HEK293 (cell line): ENCODE measurements around the gene MACROD1.

ENCODE experiments used
- CTCF ChIA-PET: fragments of 350-600 bp; formaldehyde crosslinking; extraction: SDS; loops from one replicate; lab custom pipeline; 2021; ENCODE audit warnings: antibody characterized with exemption; lab: Yijun Ruan, JAX
- POLR2A ChIA-PET: fragments of 300-600 bp; formaldehyde crosslinking; extraction: SDS; loops from one replicate; lab custom pipeline; 2020; ENCODE audit warnings: antibody characterized with exemption, inconsistent platforms; lab: Yijun Ruan, JAX
- H3K27ac ChIP-seq: fragments of 200-500 bp; sonication (Bioruptor generic); 2 replicates; pipeline ENCODE4 v1.5.1; 2014; ENCODE audit warnings: low read depth, low read length, control low read depth, inconsistent platforms; ENCODE audit errors: extremely low read depth
- H3K36me3 ChIP-seq, 2 experiments: fragments of 200-500 bp in 1 of 2; sonication (Bioruptor generic) in 1 of 2; 1 replicate in 1 of 2; 2 replicates in 1 of 2; pipeline ENCODE4 v1.5.1; 2014 to 2017; ENCODE audit warnings: inconsistent platforms in 2 of 2, low read length in 2 of 2; ENCODE audit not compliant: control insufficient read depth in 2 of 2, insufficient read depth in 1 of 2
- H3K4me1 ChIP-seq: fragments of 200-500 bp; sonication (Bioruptor generic); 2 replicates; pipeline ENCODE4 v1.5.1; 2014; ENCODE audit warnings: mild to moderate bottlenecking, low read length, inconsistent platforms; ENCODE audit not compliant: control insufficient read depth, insufficient read depth
- H3K4me3 ChIP-seq: 2 replicates; pipeline ENCODE4 v1.5.1; 2011; ENCODE audit warnings: low read depth, mild to moderate bottlenecking, control low read depth, low read length, moderate library complexity
- H3K9me3 ChIP-seq: fragments of 200-500 bp; sonication (Bioruptor generic); 2 replicates; pipeline ENCODE4 v1.5.1; 2014; ENCODE audit warnings: low read depth, low read length, inconsistent platforms; ENCODE audit not compliant: control insufficient read depth, insufficient read depth
- GLIS1 ChIP-seq: fragments of 450-650 bp; formaldehyde crosslinking; IDR thresholded peaks from 2 replicates; pipeline ENCODE4 v1.5.1; 2016; ENCODE audit warnings: missing biosample characterization, missing genetic modification characterization
- GLIS2 ChIP-seq: fragments of 450-650 bp; formaldehyde crosslinking; IDR thresholded peaks from 2 replicates; pipeline ENCODE4 v1.5.1; 2016; ENCODE audit warnings: missing biosample characterization, missing genetic modification characterization
- MEIS1 ChIP-seq: sonication (generic); formaldehyde crosslinking; IDR thresholded peaks from 2 replicates; pipeline ENCODE4 v1.8.1; 2022; ENCODE audit warnings: missing genetic modification reagents, mild to moderate bottlenecking, borderline replicate concordance
- MYNN ChIP-seq: fragments of 450-650 bp; formaldehyde crosslinking; IDR thresholded peaks from 2 replicates; pipeline ENCODE4 v1.5.1; 2016; ENCODE audit warnings: missing biosample characterization, missing genetic modification characterization, borderline replicate concordance
- SCRT2 ChIP-seq: fragments of 450-650 bp; formaldehyde crosslinking; IDR thresholded peaks from 2 replicates; pipeline ENCODE4 v1.5.1; 2016; ENCODE audit warnings: missing biosample characterization, missing genetic modification characterization
- WT1 ChIP-seq: fragments of 450-650 bp; formaldehyde crosslinking; IDR thresholded peaks from 2 replicates; pipeline ENCODE4 v1.5.1; 2016; ENCODE audit warnings: missing biosample characterization, missing genetic modification characterization
- ZBTB20 ChIP-seq: fragments of 450-650 bp; formaldehyde crosslinking; IDR thresholded peaks from 2 replicates; pipeline ENCODE4 v1.5.1; 2016; ENCODE audit warnings: missing biosample characterization, missing genetic modification characterization
- ZBTB8A ChIP-seq: fragments of 450-650 bp; formaldehyde crosslinking; IDR thresholded peaks from 2 replicates; pipeline ENCODE4 v1.5.1; 2016; ENCODE audit warnings: missing biosample characterization, missing genetic modification characterization
- ZNF121 ChIP-seq: fragments of 450-650 bp; formaldehyde crosslinking; IDR thresholded peaks from 2 replicates; pipeline ENCODE4 v1.5.1; 2016; ENCODE audit warnings: missing biosample characterization, missing genetic modification characterization
- ZNF138 ChIP-seq: fragments of 450-650 bp; formaldehyde crosslinking; IDR thresholded peaks from 2 replicates; pipeline ENCODE4 v1.5.1; 2016; ENCODE audit warnings: missing biosample characterization, missing genetic modification characterization, borderline replicate concordance
- ZNF140 ChIP-seq: fragments of 450-650 bp; formaldehyde crosslinking; IDR thresholded peaks from 2 replicates; pipeline ENCODE4 v1.5.1; 2016; ENCODE audit warnings: missing biosample characterization, missing genetic modification characterization
- ZNF146 ChIP-seq: fragments of 450-650 bp; formaldehyde crosslinking; IDR thresholded peaks from 2 replicates; pipeline ENCODE4 v1.5.1; 2016; ENCODE audit warnings: missing biosample characterization, missing genetic modification characterization
- ZNF174 ChIP-seq: fragments of 450-650 bp; formaldehyde crosslinking; IDR thresholded peaks from 2 replicates; pipeline ENCODE4 v1.5.0; 2017; ENCODE audit warnings: missing biosample characterization, mild to moderate bottlenecking, missing genetic modification characterization
- ZNF335 ChIP-seq: fragments of 450-650 bp; formaldehyde crosslinking; conservative IDR thresholded peaks from 2 replicates; pipeline ENCODE4 v1.5.1; 2016; ENCODE audit warnings: missing biosample characterization, missing genetic modification characterization
- ZNF37A ChIP-seq: fragments of 450-650 bp; IDR thresholded peaks from 2 replicates; pipeline ENCODE4 v1.5.1; 2018; ENCODE audit warnings: missing biosample characterization, missing genetic modification characterization
- ZNF623 ChIP-seq: fragments of 450-650 bp; formaldehyde crosslinking; IDR thresholded peaks from 2 replicates; pipeline ENCODE4 v1.5.1; 2016; ENCODE audit warnings: missing biosample characterization, missing genetic modification characterization
- ZNF654 ChIP-seq: fragments of 450-650 bp; formaldehyde crosslinking; IDR thresholded peaks from 2 replicates; pipeline ENCODE4 v1.5.1; 2016; ENCODE audit warnings: low read depth, missing biosample characterization, missing genetic modification characterization
- ZNF677 ChIP-seq: fragments of 450-650 bp; IDR thresholded peaks from 2 replicates; pipeline ENCODE4 v1.5.0; 2018; ENCODE audit warnings: missing biosample characterization, mild to moderate bottlenecking, missing genetic modification characterization, moderate library complexity
- ZNF747 ChIP-seq: fragments of 450-650 bp; formaldehyde crosslinking; IDR thresholded peaks from 2 replicates; pipeline ENCODE4 v1.5.1; 2016; ENCODE audit warnings: missing biosample characterization, missing genetic modification characterization
- ZSCAN30 ChIP-seq: fragments of 450-650 bp; IDR thresholded peaks from 2 replicates; pipeline ENCODE4 v1.5.1; 2018; ENCODE audit warnings: missing biosample characterization, mild to moderate bottlenecking, missing genetic modification characterization, moderate library complexity
- TF ChIP-seq, protein P1 (sequence below): fragments of 450-650 bp; formaldehyde crosslinking; IDR thresholded peaks from 2 replicates; pipeline ENCODE4 v1.5.1; 2016; ENCODE audit warnings: missing biosample characterization, missing genetic modification characterization, low read depth
- TF ChIP-seq, protein P2 (sequence below): fragments of 450-650 bp; IDR thresholded peaks from 2 replicates; pipeline ENCODE4 v1.5.1; 2018; ENCODE audit warnings: missing biosample characterization, mild to moderate bottlenecking, missing genetic modification characterization
- TF ChIP-seq, protein P3 (sequence below): fragments of 450-650 bp; formaldehyde crosslinking; IDR thresholded peaks from 2 replicates; pipeline ENCODE4 v1.5.1; 2017; ENCODE audit warnings: missing biosample characterization, missing genetic modification characterization
- TF ChIP-seq, protein P4 (sequence below): fragments of 450-650 bp; formaldehyde crosslinking; IDR thresholded peaks from 2 replicates; pipeline ENCODE4 v1.5.1; 2016; ENCODE audit warnings: missing biosample characterization, missing genetic modification characterization
- TF ChIP-seq, protein P5 (sequence below): fragments of 450-650 bp; formaldehyde crosslinking; IDR thresholded peaks from 2 replicates; pipeline ENCODE4 v1.5.0; 2017; ENCODE audit warnings: missing biosample characterization, missing genetic modification characterization, borderline replicate concordance

The MACROD1 gene

DNA sequence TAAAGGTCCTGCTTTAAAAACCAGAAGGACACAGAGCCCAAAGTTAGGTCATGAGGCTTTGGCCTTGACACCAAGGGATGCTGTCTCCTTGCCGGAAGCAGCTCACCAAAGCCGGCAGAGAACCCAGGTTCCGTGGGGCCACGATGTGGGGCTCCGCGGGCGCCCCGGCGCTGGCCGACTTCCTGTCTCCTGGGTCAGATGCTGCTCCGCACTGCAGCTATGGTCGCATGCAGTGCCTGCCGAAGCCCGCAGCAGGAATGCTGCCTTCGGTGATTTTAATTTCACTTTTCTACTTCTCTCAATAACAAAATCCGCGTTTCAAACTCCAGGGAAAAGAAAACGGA lies 180.1 kb downstream of the MACROD1 start:
- Histone ChIP-seq H3K4me3 (peak overlapping the region; percentile 95), H3K27ac (peak overlapping the region; percentile 76; the same call in 1 of the 2 replicates), H3K4me1 (0 out of 2 replicates have a peak, but pooled peaks cover 2% of the 10 kb centered on the region), H3K36me3 (peaks cover 4 to 28% of the 10 kb centered on the region in 2 experiments; a peak in 2 of 3 replicates), H3K9me3 (no peaks in the 10 kb centered on the region)
- POLR2A ChIA-PET = interaction anchor here (0.5 to 1.5 kb wide), 2 partner anchors 9 to 11 kb away, joined by 3 to 7 read pairs; partner anchors contain the start of gene COX8A
- TF ChIP-seq ZNF335 (tag by site-specific recombination) (peak; percentile 72), MEIS1 (no peak), ZNF138 (tag by site-specific recombination) (no peak), GLIS2 (peak; percentile 81), ZBTB8A (tag by site-specific recombination) (peak; percentile 37), ZBTB20 (tag by site-specific recombination) (peak; percentile 22; the same call in 1 of the 2 replicates)
- TF ChIP-seq, protein P1, sequence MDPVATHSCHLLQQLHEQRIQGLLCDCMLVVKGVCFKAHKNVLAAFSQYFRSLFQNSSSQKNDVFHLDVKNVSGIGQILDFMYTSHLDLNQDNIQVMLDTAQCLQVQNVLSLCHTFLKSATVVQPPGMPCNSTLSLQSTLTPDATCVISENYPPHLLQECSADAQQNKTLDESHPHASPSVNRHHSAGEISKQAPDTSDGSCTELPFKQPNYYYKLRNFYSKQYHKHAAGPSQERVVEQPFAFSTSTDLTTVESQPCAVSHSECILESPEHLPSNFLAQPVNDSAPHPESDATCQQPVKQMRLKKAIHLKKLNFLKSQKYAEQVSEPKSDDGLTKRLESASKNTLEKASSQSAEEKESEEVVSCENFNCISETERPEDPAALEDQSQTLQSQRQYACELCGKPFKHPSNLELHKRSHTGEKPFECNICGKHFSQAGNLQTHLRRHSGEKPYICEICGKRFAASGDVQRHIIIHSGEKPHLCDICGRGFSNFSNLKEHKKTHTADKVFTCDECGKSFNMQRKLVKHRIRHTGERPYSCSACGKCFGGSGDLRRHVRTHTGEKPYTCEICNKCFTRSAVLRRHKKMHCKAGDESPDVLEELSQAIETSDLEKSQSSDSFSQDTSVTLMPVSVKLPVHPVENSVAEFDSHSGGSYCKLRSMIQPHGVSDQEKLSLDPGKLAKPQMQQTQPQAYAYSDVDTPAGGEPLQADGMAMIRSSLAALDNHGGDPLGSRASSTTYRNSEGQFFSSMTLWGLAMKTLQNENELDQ (tag by site-specific recombination) = no peak
- TF ChIP-seq, protein P2, sequence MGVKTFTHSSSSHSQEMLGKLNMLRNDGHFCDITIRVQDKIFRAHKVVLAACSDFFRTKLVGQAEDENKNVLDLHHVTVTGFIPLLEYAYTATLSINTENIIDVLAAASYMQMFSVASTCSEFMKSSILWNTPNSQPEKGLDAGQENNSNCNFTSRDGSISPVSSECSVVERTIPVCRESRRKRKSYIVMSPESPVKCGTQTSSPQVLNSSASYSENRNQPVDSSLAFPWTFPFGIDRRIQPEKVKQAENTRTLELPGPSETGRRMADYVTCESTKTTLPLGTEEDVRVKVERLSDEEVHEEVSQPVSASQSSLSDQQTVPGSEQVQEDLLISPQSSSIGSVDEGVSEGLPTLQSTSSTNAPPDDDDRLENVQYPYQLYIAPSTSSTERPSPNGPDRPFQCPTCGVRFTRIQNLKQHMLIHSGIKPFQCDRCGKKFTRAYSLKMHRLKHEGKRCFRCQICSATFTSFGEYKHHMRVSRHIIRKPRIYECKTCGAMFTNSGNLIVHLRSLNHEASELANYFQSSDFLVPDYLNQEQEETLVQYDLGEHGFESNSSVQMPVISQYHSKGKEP (tag by site-specific recombination) = peak; percentile 67
- CTCF ChIA-PET = interaction anchor here (0.6 to 1.0 kb wide), 4 partner anchors 41 to 164 kb away, joined by 3 to 6 read pairs (median 4); no protein-coding TSS in a partner anchor

DNA sequence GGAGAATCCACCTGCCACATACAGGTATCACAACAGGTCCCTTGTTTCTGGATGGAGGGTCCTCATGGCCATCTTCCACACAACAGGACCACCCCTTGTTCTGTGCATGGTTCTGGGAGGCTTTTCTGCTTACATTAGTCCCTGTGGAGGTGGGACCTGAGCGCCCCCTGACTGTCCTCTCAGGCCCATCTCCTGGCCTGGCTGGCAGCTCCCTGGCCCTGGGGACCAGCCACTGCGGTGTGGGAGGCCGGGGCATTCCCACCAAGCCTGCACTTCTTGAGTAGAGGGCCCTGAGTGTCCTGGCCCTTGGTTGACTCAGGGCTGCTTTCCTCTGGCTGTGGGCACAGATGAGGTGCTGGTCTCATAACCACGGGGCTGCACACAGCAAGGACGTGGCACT lies 186.5 kb downstream of the MACROD1 start:
- TF ChIP-seq ZSCAN30 (tag by site-specific recombination) (no peak), ZNF140 (no peak), ZNF654 (no peak), WT1 (tag by site-specific recombination) (no peak), ZNF174 (tag by site-specific recombination) (no peak), ZNF121 (tag by site-specific recombination) (no peak), ZNF37A (tag by site-specific recombination) (no peak), MYNN (tag by site-specific recombination) (no peak), ZNF677 (tag by site-specific recombination) (no peak), ZNF623 (tag by site-specific recombination) (no peak), SCRT2 (tag by site-specific recombination) (no peak), ZNF146 (no peak), GLIS1 (tag by site-specific recombination) (no peak), ZNF747 (tag by site-specific recombination) (no peak)
- TF ChIP-seq, protein P3, sequence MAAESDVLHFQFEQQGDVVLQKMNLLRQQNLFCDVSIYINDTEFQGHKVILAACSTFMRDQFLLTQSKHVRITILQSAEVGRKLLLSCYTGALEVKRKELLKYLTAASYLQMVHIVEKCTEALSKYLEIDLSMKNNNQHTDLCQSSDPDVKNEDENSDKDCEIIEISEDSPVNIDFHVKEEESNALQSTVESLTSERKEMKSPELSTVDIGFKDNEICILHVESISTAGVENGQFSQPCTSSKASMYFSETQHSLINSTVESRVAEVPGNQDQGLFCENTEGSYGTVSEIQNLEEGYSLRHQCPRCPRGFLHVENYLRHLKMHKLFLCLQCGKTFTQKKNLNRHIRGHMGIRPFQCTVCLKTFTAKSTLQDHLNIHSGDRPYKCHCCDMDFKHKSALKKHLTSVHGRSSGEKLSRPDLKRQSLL (tag by site-specific recombination) = no peak
- TF ChIP-seq, protein P4, sequence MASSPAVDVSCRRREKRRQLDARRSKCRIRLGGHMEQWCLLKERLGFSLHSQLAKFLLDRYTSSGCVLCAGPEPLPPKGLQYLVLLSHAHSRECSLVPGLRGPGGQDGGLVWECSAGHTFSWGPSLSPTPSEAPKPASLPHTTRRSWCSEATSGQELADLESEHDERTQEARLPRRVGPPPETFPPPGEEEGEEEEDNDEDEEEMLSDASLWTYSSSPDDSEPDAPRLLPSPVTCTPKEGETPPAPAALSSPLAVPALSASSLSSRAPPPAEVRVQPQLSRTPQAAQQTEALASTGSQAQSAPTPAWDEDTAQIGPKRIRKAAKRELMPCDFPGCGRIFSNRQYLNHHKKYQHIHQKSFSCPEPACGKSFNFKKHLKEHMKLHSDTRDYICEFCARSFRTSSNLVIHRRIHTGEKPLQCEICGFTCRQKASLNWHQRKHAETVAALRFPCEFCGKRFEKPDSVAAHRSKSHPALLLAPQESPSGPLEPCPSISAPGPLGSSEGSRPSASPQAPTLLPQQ (tag by site-specific recombination) = no peak
- TF ChIP-seq, protein P5, sequence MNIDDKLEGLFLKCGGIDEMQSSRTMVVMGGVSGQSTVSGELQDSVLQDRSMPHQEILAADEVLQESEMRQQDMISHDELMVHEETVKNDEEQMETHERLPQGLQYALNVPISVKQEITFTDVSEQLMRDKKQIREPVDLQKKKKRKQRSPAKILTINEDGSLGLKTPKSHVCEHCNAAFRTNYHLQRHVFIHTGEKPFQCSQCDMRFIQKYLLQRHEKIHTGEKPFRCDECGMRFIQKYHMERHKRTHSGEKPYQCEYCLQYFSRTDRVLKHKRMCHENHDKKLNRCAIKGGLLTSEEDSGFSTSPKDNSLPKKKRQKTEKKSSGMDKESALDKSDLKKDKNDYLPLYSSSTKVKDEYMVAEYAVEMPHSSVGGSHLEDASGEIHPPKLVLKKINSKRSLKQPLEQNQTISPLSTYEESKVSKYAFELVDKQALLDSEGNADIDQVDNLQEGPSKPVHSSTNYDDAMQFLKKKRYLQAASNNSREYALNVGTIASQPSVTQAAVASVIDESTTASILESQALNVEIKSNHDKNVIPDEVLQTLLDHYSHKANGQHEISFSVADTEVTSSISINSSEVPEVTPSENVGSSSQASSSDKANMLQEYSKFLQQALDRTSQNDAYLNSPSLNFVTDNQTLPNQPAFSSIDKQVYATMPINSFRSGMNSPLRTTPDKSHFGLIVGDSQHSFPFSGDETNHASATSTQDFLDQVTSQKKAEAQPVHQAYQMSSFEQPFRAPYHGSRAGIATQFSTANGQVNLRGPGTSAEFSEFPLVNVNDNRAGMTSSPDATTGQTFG (tag by site-specific recombination) = no peak
- Histone ChIP-seq H3K4me1 (0 out of 2 replicates have a peak, but pooled peaks cover 2% of the 10 kb centered on the region), H3K36me3 (peaks cover 0 to 18% of the 10 kb centered on the region in 2 experiments; a peak in 2 of 3 replicates), H3K4me3 (no peak overlapping the region), H3K27ac (no peak overlapping the region), H3K9me3 (no peaks in the 10 kb centered on the region)
- POLR2A ChIA-PET = no interaction called here
- CTCF ChIA-PET = interaction anchor here (0.9 kb wide), 1 partner anchor 12 kb away, joined by 3 read pairs; no protein-coding TSS in a partner anchor
